Suprapubic skin (tissue), 3 donors: Measurements from ENCODE around the gene FRMD3.

Experiments
- POLR2AphosphoS5 ChIP-seq, 3 donors: sonication (generic); formaldehyde crosslinking; IDR thresholded peaks; one replicate each; pipeline ENCODE4 v1.6.1; 2017; ENCODE audit warnings: antibody characterized with exemption in 3 of 3
- TF ChIP-seq, protein P1 (sequence below), 2 donors: fragments of 200-600 bp in 1 of 2; fragments of 450-650 bp in 1 of 2; sonication (generic) in 1 of 2; IDR thresholded peaks; one replicate each; pipeline ENCODE4 v1.5.1; 2016 to 2019; ENCODE audit warnings: antibody characterized with exemption in 2 of 2, mild to moderate bottlenecking in 1 of 2, moderate library complexity in 1 of 2

DNA sequence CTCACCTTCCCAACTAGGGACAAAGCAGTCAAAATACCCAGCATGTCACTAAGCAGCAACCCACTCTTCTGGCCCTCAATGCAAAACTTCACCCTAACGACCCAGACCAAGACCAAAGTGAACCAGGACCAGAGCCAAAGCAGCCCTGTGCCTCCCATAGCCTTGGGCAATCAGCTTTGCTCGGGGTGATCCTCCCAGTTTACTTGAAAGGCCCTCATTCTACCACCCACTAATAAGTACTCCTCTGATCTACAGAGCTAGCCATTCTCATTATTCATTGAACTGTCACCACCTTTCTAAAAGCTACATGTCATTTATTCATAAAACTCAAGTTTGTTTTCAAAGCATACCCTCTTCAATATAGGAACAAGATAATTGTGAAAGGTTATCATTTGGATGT lies 221.0 kb downstream of the FRMD3 start:
- TF ChIP-seq POLR2AphosphoS5 (IDR thresholded peaks at IDR 0.05): no peak
- TF ChIP-seq, protein P1, sequence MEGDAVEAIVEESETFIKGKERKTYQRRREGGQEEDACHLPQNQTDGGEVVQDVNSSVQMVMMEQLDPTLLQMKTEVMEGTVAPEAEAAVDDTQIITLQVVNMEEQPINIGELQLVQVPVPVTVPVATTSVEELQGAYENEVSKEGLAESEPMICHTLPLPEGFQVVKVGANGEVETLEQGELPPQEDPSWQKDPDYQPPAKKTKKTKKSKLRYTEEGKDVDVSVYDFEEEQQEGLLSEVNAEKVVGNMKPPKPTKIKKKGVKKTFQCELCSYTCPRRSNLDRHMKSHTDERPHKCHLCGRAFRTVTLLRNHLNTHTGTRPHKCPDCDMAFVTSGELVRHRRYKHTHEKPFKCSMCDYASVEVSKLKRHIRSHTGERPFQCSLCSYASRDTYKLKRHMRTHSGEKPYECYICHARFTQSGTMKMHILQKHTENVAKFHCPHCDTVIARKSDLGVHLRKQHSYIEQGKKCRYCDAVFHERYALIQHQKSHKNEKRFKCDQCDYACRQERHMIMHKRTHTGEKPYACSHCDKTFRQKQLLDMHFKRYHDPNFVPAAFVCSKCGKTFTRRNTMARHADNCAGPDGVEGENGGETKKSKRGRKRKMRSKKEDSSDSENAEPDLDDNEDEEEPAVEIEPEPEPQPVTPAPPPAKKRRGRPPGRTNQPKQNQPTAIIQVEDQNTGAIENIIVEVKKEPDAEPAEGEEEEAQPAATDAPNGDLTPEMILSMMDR (IDR thresholded peaks at IDR 0.05): no peak
